MCF 10A (cell line): Measurements from ENCODE around the gene IFFO2. TPM values are rescaled to one million over a fixed set of nuclear protein-coding genes. Genes with fewer than 3 reads are reported as not detected.
A peak's percentile ranks its signal among the peaks of the same experiment; 100 is the strongest.

ENCODE experiments used
- BruUV-seq: library from RNA; stranded (reverse); fragments of 400-500 nt; replicated peaks from 2 replicates; lab custom pipeline; 2021; lab: Mats Ljungman, UMichigan
- CTCF ChIA-PET: fragments of 300-600 bp; sonication (Branson Sonifier 250); formaldehyde crosslinking; extraction: SDS; loops from one replicate; lab custom pipeline; 2021; ENCODE audit warnings: antibody characterized with exemption, inconsistent platforms; lab: Yijun Ruan, JAX
- POLR2A ChIA-PET: fragments of 300-600, 350-650 bp; sonication (Branson Sonifier 250); formaldehyde crosslinking; extraction: SDS; loops from one replicate; lab custom pipeline; 2020; ENCODE audit warnings: antibody characterized with exemption, inconsistent platforms; lab: Yijun Ruan, JAX
- DNase-seq: peaks from one replicate; pipeline ENCODE4 v3.0.0-alpha.2; 2018; ENCODE audit not compliant: unreplicated experiment
- H3K27ac Mint-ChIP-seq: one replicate; pipeline ENCODE4 v1.8.0; 2022; ENCODE audit warnings: mild to moderate bottlenecking, low read depth, mixed read lengths; ENCODE audit not compliant: unreplicated experiment
- H3K27me3 Mint-ChIP-seq: one replicate; pipeline ENCODE4 v1.8.0; 2022; ENCODE audit warnings: mixed read lengths; ENCODE audit not compliant: insufficient read depth, unreplicated experiment
- H3K36me3 Mint-ChIP-seq: one replicate; pipeline ENCODE4 v1.8.0; 2022; ENCODE audit warnings: mild to moderate bottlenecking, moderate library complexity, mixed read lengths; ENCODE audit not compliant: insufficient read depth, unreplicated experiment
- H3K4me1 Mint-ChIP-seq: one replicate; pipeline ENCODE4 v1.8.0; 2022; ENCODE audit warnings: mixed read lengths; ENCODE audit not compliant: insufficient read depth, unreplicated experiment
- H3K4me3 Mint-ChIP-seq: one replicate; pipeline ENCODE4 v1.8.0; 2022; ENCODE audit warnings: mild to moderate bottlenecking, moderate library complexity, mixed read lengths; ENCODE audit not compliant: unreplicated experiment
- H3K9me3 Mint-ChIP-seq: one replicate; pipeline ENCODE4 v1.8.0; 2022; ENCODE audit warnings: mixed read lengths; ENCODE audit not compliant: unreplicated experiment
- CTCF ChIP-seq: fragments of 200-600 bp; IDR thresholded peaks from one replicate; pipeline ENCODE4 v1.8.0; 2022; ENCODE audit warnings: antibody characterized with exemption, mild to moderate bottlenecking; ENCODE audit not compliant: unreplicated experiment
- intact Hi-C: fragments of 100-400 bp; cut with micrococcal nuclease; formaldehyde crosslinking; loops from 2 replicates; pipeline ENCODE4 v1.14.1; 2022
- total RNA-seq: library from RNA; stranded (reverse); gene quantifications from 2 replicates; pipeline ENCODE4 v1.2.3, GENCODE V29; 2022

The IFFO2 gene
- total RNA-seq, 1 experiment from 2014 or later = 21.0 TPM

- H3K27me3 Mint-ChIP-seq = no peaks in the 10 kb centered on the region
- CTCF ChIA-PET = interaction anchor here (0.6 to 5.7 kb wide), 30 partner anchors 9 to 288 kb away, joined by 3 to 34 read pairs (median 5); no protein-coding TSS in a partner anchor
- intact Hi-C loops = loop anchor here (1.0 kb wide), 1 partner anchor 212 kb away; no protein-coding TSS in a partner anchor
These were observed 71.7 kb downstream of the IFFO2 start for GRCh38 chr1:18884727-18885126.

GRCh38 chr1:18884419-18884717, 72.1 kb downstream of the IFFO2 start:
- H3K4me3 Mint-ChIP-seq = no peak overlapping the region
- intact Hi-C loops = loop anchor here (1.0 kb wide), 1 partner anchor 212 kb away; no protein-coding TSS in a partner anchor

More at GRCh38 chr1:18884727-18885126, 71.7 kb downstream of the IFFO2 start:
- no peak overlapping the region for H3K27ac Mint-ChIP-seq
- no peak overlapping the region for H3K4me3 Mint-ChIP-seq
- H3K4me1 Mint-ChIP-seq = peaks cover 5% of the 10 kb centered on the region
- POLR2A ChIA-PET = interaction anchor here (1.0 to 2.5 kb wide), 2 partner anchors 17 to 211 kb away, joined by 4 to 17 read pairs; partner anchors contain the start of gene ALDH4A1
- peaks cover 6% of the 10 kb centered on the region for H3K36me3 Mint-ChIP-seq
- no peak for DNase-seq
- H3K9me3 Mint-ChIP-seq = no peaks in the 10 kb centered on the region
- no peak for TF ChIP-seq CTCF
- BruUV-seq = no TSS peak

GRCh38 chr1:18883636-18884418, 72.6 kb downstream of the IFFO2 start:
- H3K4me1 Mint-ChIP-seq = peaks cover 5% of the 10 kb centered on the region
- no TSS peak for BruUV-seq
- TF ChIP-seq CTCF = peak; percentile 86
- H3K9me3 Mint-ChIP-seq = no peaks in the 10 kb centered on the region
- H3K4me3 Mint-ChIP-seq = no peak overlapping the region
- CTCF ChIA-PET = interaction anchor here (0.6 to 5.7 kb wide), 31 partner anchors 9 to 287 kb away, joined by 3 to 34 read pairs (median 5); no protein-coding TSS in a partner anchor
- no peak overlapping the region for H3K27ac Mint-ChIP-seq
- peaks cover 6% of the 10 kb centered on the region for H3K36me3 Mint-ChIP-seq
- POLR2A ChIA-PET = interaction anchor here (0.6 to 2.5 kb wide), 3 partner anchors 18 to 212 kb away, joined by 3 to 17 read pairs (median 4); partner anchors contain the start of gene ALDH4A1
- no peaks in the 10 kb centered on the region for H3K27me3 Mint-ChIP-seq
- intact Hi-C loops = loop anchor here (1.0 kb wide), 1 partner anchor 212 kb away; no protein-coding TSS in a partner anchor
- DNase-seq = peak; percentile 65

More at GRCh38 chr1:18884419-18884717, 72.1 kb downstream of the IFFO2 start:
- peaks cover 6% of the 10 kb centered on the region for H3K36me3 Mint-ChIP-seq
- no peak overlapping the region for H3K27ac Mint-ChIP-seq
- no peak for DNase-seq
- CTCF ChIA-PET = interaction anchor here (0.6 to 5.7 kb wide), 30 partner anchors 9 to 287 kb away, joined by 3 to 34 read pairs (median 5); no protein-coding TSS in a partner anchor
- peaks cover 5% of the 10 kb centered on the region for H3K4me1 Mint-ChIP-seq
- H3K9me3 Mint-ChIP-seq = no peaks in the 10 kb centered on the region
- BruUV-seq = no TSS peak
- POLR2A ChIA-PET = interaction anchor here (0.6 to 2.5 kb wide), 3 partner anchors 18 to 212 kb away, joined by 3 to 17 read pairs (median 4); partner anchors contain the start of gene ALDH4A1
- H3K27me3 Mint-ChIP-seq = no peaks in the 10 kb centered on the region
- no peak for TF ChIP-seq CTCF

DNA sequence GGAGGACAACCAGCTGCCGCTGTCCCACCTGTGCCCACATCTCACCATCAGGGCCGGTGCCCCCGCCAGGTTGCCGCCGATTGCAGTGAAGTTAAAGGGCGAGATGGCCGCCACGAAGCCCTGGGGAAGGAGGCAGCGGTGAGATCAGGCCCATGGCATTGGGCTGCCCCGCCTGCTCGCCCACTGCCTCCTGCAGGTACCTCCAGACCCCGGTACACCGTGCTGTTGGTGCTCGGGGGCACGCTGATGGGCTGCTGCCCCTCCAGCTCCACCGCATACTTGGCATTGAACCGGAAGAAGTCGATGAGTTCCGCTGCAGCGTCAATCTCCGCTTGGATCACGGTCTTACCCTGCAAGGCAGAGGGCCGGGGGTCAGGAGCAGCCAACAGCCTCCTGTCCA, 73.4 kb downstream of the IFFO2 start:
- ChIA-PET POLR2A (no interaction called here), CTCF (interaction anchor here (0.8 to 5.7 kb wide), 16 partner anchors 9 to 237 kb away, joined by 3 to 34 read pairs (median 5); no protein-coding TSS in a partner anchor)
- DNase-seq = no peak
- no peaks in the 10 kb centered on the region for H3K9me3 Mint-ChIP-seq
- no peak for TF ChIP-seq CTCF
- no peak overlapping the region for H3K27ac Mint-ChIP-seq
- no peaks in the 10 kb centered on the region for H3K27me3 Mint-ChIP-seq
- no peak overlapping the region for H3K4me3 Mint-ChIP-seq
- peaks cover 6% of the 10 kb centered on the region for H3K36me3 Mint-ChIP-seq
- no TSS peak for BruUV-seq
- peaks cover 5% of the 10 kb centered on the region for H3K4me1 Mint-ChIP-seq
- intact Hi-C loops = no loop called here
